Transverse colon (tissue), 4 donors: Measurements from ENCODE around the gene MOB1A. TPM values are rescaled to one million over a fixed set of nuclear protein-coding genes. Genes with fewer than 3 reads are reported as not detected.

Experiments used
- DNase-seq: peaks from one replicate; pipeline ENCODE4 v3.0.0-alpha.2; 2019
- H3K27ac ChIP-seq, 4 donors: fragments of 200-600 bp; sonication (generic); 2 replicates each; pipeline ENCODE4 v1.5.1; 2016 to 2018; ENCODE audit warnings: inconsistent platforms in 4 of 4
- H3K27me3 ChIP-seq: fragments of 200-600 bp; sonication (generic); 2 replicates; pipeline ENCODE4 v1.5.1; 2017; ENCODE audit warnings: inconsistent platforms
- H3K36me3 ChIP-seq, 4 donors: fragments of 200-600 bp; sonication (generic); 2 replicates each; pipeline ENCODE4 v1.5.1; 2017 to 2019; ENCODE audit warnings: inconsistent platforms in 4 of 4
- H3K4me1 ChIP-seq, 4 donors: fragments of 200-600 bp; sonication (generic); 2 replicates each; pipeline ENCODE4 v1.5.1; 2017 to 2020; ENCODE audit warnings: inconsistent platforms in 4 of 4
- H3K4me3 ChIP-seq, 4 donors: fragments of 200-600 bp; sonication (generic); 1 replicate in 1 of 4; 2 replicates in 3 of 4; pipeline versions ENCODE4 v1.5.1 to v1.6.1; 2017 to 2019; ENCODE audit warnings: inconsistent platforms in 4 of 4
- H3K9me3 ChIP-seq, 2 donors: fragments of 200-600 bp; sonication (generic); 2 replicates each; pipeline ENCODE4 v1.5.1; 2017 to 2019; ENCODE audit warnings: inconsistent platforms in 2 of 2
- EP300 ChIP-seq: sonication (generic); formaldehyde crosslinking; IDR thresholded peaks from one replicate; pipeline ENCODE4 v1.6.1; 2017; ENCODE audit warnings: antibody characterized with exemption, low read depth
- POLR2A ChIP-seq: fragments of 450-650 bp; IDR thresholded peaks from one replicate; pipeline ENCODE4 v1.6.1; 2016; ENCODE audit warnings: antibody characterized with exemption, mild to moderate bottlenecking, moderate library complexity
- POLR2AphosphoS5 ChIP-seq, 3 donors: sonication (generic); formaldehyde crosslinking; IDR thresholded peaks; one replicate each; pipeline ENCODE4 v1.6.1; 2016; ENCODE audit warnings: antibody characterized with exemption in 3 of 3
- WGBS, 2 donors: methylation state at CpG; one replicate each; pipeline ENCODE4 v1.1.5; 2018; ENCODE audit warnings: low coverage in 1 of 2; 5-methylcytosine and 5-hydroxymethylcytosine counted together
- in situ Hi-C, 4 donors: fragments of 200-750 bp; cut with MboI; loops; one replicate each; pipeline versions ENCODE4 v1.15.0 to v1.15.1; 2017; ENCODE audit warnings: low sequenced_read_pairs in 3 of 4, low pct_ligation_motif_present in 1 of 4, low pct_unique_long_range_greater_than_20kb in 1 of 4
- intact Hi-C: fragments of 100-400 bp; cut with DNase I; formaldehyde crosslinking; loops from one replicate; pipeline ENCODE4 v1.15.1; 2023; ENCODE audit warnings: low total_unique reads
- total RNA-seq, 4 donors: library from RNA; depleted of rRNA; stranded (reverse); fragments of >200 nt; gene quantifications; one replicate each; pipeline ENCODE4 v1.1.0, GENCODE V29; 2016
- TF ChIP-seq, protein P1 (sequence below), 5 experiments: fragments of 200-600 bp in 3 of 5; fragments of 450-650 bp in 2 of 5; sonication (generic) in 3 of 5; IDR thresholded peaks; 1 replicate in 2 of 5; 2 replicates in 3 of 5; pipeline ENCODE4 v1.5.1; 2016 to 2017; ENCODE audit warnings: antibody characterized with exemption in 5 of 5, inconsistent platforms in 3 of 5, mild to moderate bottlenecking in 2 of 5, moderate library complexity in 1 of 5

Gene MOB1A
- total RNA-seq, 4 donors from 2014 or later, result 43.0 to 91.9 (median 68.8) TPM

DNA sequence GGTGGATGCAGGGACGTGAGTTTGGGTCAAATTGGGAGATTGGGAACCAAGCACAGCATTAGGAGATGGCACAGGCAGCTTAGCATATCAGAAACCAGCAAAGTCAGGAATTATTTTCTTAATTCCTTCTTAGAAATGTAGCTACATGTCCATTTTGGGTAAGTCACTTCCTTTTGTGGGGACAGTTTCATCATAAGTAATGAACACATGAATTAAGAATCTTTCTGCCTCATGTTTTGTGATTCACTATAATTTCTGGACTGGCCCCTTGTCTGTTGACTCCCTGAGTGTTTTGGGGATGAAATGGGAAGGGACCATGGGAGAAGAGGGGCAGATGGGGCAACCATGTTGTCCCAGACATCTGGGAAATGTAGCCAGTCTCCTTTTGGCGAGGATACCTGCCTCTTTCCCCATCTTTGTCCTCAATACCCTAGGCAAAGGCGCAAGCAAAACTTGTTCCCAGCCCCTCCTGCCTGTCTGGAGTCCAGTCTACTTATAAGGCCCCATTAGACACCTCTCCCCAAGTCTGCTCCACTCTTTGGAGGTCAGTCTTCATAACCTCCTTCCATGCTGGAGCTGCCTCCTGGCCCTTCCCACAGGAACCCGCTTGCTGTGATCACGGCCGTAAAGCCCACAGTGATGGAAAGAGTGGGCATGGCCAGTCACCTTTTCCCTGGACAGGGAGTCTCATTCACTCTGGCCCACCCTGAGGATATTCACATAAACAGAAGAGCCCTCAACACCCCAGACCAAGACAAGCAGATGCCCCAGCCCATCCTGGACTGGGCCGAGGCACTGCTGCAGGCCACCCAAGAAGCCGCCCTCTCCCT is 45.5 kb upstream of the MOB1A start:
- H3K36me3 ChIP-seq, result no peaks in the 10 kb centered on the region
- intact Hi-C loops, result no loop called here
- H3K9me3 ChIP-seq, result no peaks in the 10 kb centered on the region
- no peak for DNase-seq
- H3K27me3 ChIP-seq, result no peaks in the 10 kb centered on the region
- H3K4me3 ChIP-seq, result no peak overlapping the region
- WGBS, 2 donors, result 94 to 100% methylated on average over 3 to 8 of the region's 8 CpGs
- in situ Hi-C loops, result no loop called here
- H3K4me1 ChIP-seq, result no peaks in the 10 kb centered on the region
- H3K27ac ChIP-seq, result no peak overlapping the region
- TF ChIP-seq EP300 (no peak), POLR2AphosphoS5 (IDR thresholded peaks at IDR 0.05) (no peak), POLR2A (no peak)
- TF ChIP-seq, protein P1, sequence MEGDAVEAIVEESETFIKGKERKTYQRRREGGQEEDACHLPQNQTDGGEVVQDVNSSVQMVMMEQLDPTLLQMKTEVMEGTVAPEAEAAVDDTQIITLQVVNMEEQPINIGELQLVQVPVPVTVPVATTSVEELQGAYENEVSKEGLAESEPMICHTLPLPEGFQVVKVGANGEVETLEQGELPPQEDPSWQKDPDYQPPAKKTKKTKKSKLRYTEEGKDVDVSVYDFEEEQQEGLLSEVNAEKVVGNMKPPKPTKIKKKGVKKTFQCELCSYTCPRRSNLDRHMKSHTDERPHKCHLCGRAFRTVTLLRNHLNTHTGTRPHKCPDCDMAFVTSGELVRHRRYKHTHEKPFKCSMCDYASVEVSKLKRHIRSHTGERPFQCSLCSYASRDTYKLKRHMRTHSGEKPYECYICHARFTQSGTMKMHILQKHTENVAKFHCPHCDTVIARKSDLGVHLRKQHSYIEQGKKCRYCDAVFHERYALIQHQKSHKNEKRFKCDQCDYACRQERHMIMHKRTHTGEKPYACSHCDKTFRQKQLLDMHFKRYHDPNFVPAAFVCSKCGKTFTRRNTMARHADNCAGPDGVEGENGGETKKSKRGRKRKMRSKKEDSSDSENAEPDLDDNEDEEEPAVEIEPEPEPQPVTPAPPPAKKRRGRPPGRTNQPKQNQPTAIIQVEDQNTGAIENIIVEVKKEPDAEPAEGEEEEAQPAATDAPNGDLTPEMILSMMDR (IDR thresholded peaks at IDR 0.05), result no peak

- H3K4me1 ChIP-seq, result no peaks in the 10 kb centered on the region
- WGBS, 2 donors, result 85% methylated on average over 6 of the region's 6 CpGs; no CpG with 5 or more reads in 1 of the 2 donors
- no peaks in the 10 kb centered on the region for H3K36me3 ChIP-seq
- no peaks in the 10 kb centered on the region for H3K9me3 ChIP-seq
- no peak overlapping the region for H3K27ac ChIP-seq
- TF ChIP-seq POLR2A (no peak), POLR2AphosphoS5 (IDR thresholded peaks at IDR 0.05) (no peak), EP300 (no peak)
- TF ChIP-seq, protein P1 (IDR thresholded peaks at IDR 0.05), result no peak
- in situ Hi-C loops (no loop called here), intact Hi-C loops (no loop called here)
- no peak overlapping the region for H3K4me3 ChIP-seq
- DNase-seq, result no peak
- no peaks in the 10 kb centered on the region for H3K27me3 ChIP-seq
Observed at GRCh38 chr2:74222300-74222650, 43.6 kb upstream of the MOB1A start.

GRCh38 chr2:74221604-74222299 is 43.1 kb upstream of the MOB1A start:
- Histone ChIP-seq H3K27me3 (no peaks in the 10 kb centered on the region), H3K4me1 (no peaks in the 10 kb centered on the region), H3K4me3 (no peak overlapping the region), H3K36me3 (no peaks in the 10 kb centered on the region), H3K9me3 (no peaks in the 10 kb centered on the region), H3K27ac (no peak overlapping the region)
- in situ Hi-C loops (no loop called here), intact Hi-C loops (no loop called here)
- DNase-seq, result no peak
- WGBS, 2 donors, result 94 to 100% methylated on average over 2 to 6 of the region's 6 CpGs
- TF ChIP-seq POLR2AphosphoS5 (IDR thresholded peaks at IDR 0.05), result no peak
- no peak for TF ChIP-seq POLR2A
- no peak for TF ChIP-seq EP300
- TF ChIP-seq, protein P1 (IDR thresholded peaks at IDR 0.05), result no peak

- intact Hi-C loops (no loop called here), in situ Hi-C loops (no loop called here)
- Histone ChIP-seq H3K36me3 (peaks cover 0 to 2% (median 0%) of the 10 kb centered on the region in 4 donors), H3K9me3 (no peaks in the 10 kb centered on the region), H3K27ac (no peak overlapping the region), H3K4me3 (no peak overlapping the region), H3K27me3 (no peaks in the 10 kb centered on the region), H3K4me1 (no peaks in the 10 kb centered on the region)
- TF ChIP-seq POLR2A (no peak), EP300 (no peak), POLR2AphosphoS5 (IDR thresholded peaks at IDR 0.05) (no peak)
- TF ChIP-seq, protein P1 (IDR thresholded peaks at IDR 0.05), result no peak
- 91 to 92% methylated on average over 4 to 6 of the region's 6 CpGs for WGBS, 2 donors
- DNase-seq, result no peak
Observed at GRCh38 chr2:74221091-74221490, 42.4 kb upstream of the MOB1A start.
